Ovary (tissue), 9 donors: ENCODE measurements around the gene MMEL1. TPM values are rescaled to one million over a fixed set of nuclear protein-coding genes. Genes with fewer than 3 reads are reported as not detected.

ENCODE experiments used
- DNase-seq, 5 donors: peaks; one replicate each; pipeline ENCODE4 v3.0.0-alpha.2; 2019 to 2020
- H3K27ac ChIP-seq, 2 donors: fragments of 200-600 bp; one replicate each; pipeline versions ENCODE4 v1.5.1 to v1.8.0; 2019 to 2022
- H3K27me3 ChIP-seq: fragments of 200-600 bp; one replicate; pipeline ENCODE4 v1.8.0; 2022
- H3K36me3 ChIP-seq: fragments of 200-600 bp; sonication (generic); one replicate; pipeline ENCODE4 v1.5.1; 2019
- H3K4me1 ChIP-seq: one replicate; pipeline ENCODE4 v1.8.1; 2013; ENCODE audit warnings: mild to moderate bottlenecking, moderate library complexity; ENCODE audit not compliant: insufficient read depth
- H3K4me3 ChIP-seq: fragments of 200-600 bp; sonication (generic); one replicate; pipeline ENCODE4 v1.5.1; 2017
- H3K9me3 ChIP-seq, 2 donors: fragments of 200-600 bp in 1 of 2; sonication (generic) in 1 of 2; one replicate each; pipeline versions ENCODE4 v1.5.1 to v1.8.1; 2013 to 2019; ENCODE audit warnings: mild to moderate bottlenecking in 1 of 2, moderate library complexity in 1 of 2
- CTCF ChIP-seq, 3 donors: fragments of 450-650 bp in 2 of 3; fragments of 200-600 bp in 1 of 3; IDR thresholded peaks; one replicate each; pipeline versions ENCODE4 v1.5.1 to v1.8.0; 2016 to 2022; ENCODE audit warnings: antibody characterized with exemption in 3 of 3, mild to moderate bottlenecking in 1 of 3
- EP300 ChIP-seq: sonication (generic); formaldehyde crosslinking; IDR thresholded peaks from one replicate; pipeline ENCODE4 v1.6.1; 2017; ENCODE audit warnings: antibody characterized with exemption
- POLR2A ChIP-seq: fragments of 450-650 bp; IDR thresholded peaks from one replicate; pipeline ENCODE4 v1.6.1; 2017; ENCODE audit warnings: antibody characterized with exemption, mild to moderate bottlenecking, moderate library complexity
- WGBS, 3 donors: extraction: QIAGEN DNeasy Blood & Tissue Kit in 1 of 3; methylation state at CpG; one replicate each; pipeline versions ENCODE4 v1.1.5 to v1.1.7; 2013 to 2017; 5-methylcytosine and 5-hydroxymethylcytosine counted together
- intact Hi-C, 4 donors: fragments of 100-400 bp; cut with DNase I; formaldehyde crosslinking; loops; one replicate each; pipeline versions ENCODE4 v1.11.0 to v1.15.1; 2022 to 2023
- polyA plus RNA-seq, 2 donors: library from polyadenylated mRNA; stranded (reverse); fragments of 200-250 nt in 1 of 2; fragments of 350-450 nt in 1 of 2; fragmentation: Illumina TruSeq in 1 of 2; extraction: RNeasy Lipid Tissue Mini Kit (QIAGEN cat#74804) in 1 of 2; gene quantifications; one replicate each; pipeline ENCODE4 v1.2.3, GENCODE V29; 2013 to 2014
- total RNA-seq, 7 donors: library from RNA; depleted of rRNA in 2 of 7; stranded (reverse); fragments of >200 nt in 2 of 7; fragmentation: NEBNext Ultra II Directional in 3 of 7; extraction: Animal tissue kit (Norgen Biotek cat#: 25700) in 3 of 7; gene quantifications; one replicate each; pipeline versions ENCODE4 v1.1.0 to v1.2.4, GENCODE V29; 2016 to 2023
- donor health status: DM: no; HTN: no; CAD: no; lungs with moderate emphysema.
- donor health status: DM: no; HTN: no; CAD: no.
- donor health status: Bipolar disorder and iron deficiency.
- donor health status: DM: yes; HTN: yes; CAD: no.
- donor health status: DM: no; HTN: no; CAD: no.
- donor health status: DM: yes; HTN: yes; CAD: no.

MMEL1 gene
- total and polyA plus RNA-seq, 9 donors = 0.42 to 7.9 (median 1.1) TPM; not detected in 3

- intact Hi-C loops = loop anchor here (1.0 to 10.0 kb wide), 5 partner anchors 130 to 373 kb away; no protein-coding TSS in a partner anchor
- Histone ChIP-seq H3K27me3 (no peaks in the 10 kb centered on the region), H3K36me3 (no peaks in the 10 kb centered on the region), H3K4me3 (peak overlapping the region; percentile 37), H3K27ac (peak overlapping the region; percentile 6 to 44), H3K9me3 (no peaks in the 10 kb centered on the region), H3K4me1 (peaks cover 21% of the 10 kb centered on the region)
- no peak for DNase-seq
- WGBS, 3 donors = 10 to 12% (median 11%) methylated on average over 26 to 27 of the region's 27 CpGs
- TF ChIP-seq CTCF (IDR thresholded peaks at IDR 0.05) (no peak), POLR2A (no peak), EP300 (no peak)
These were observed 85.4 kb downstream of the MMEL1 start for GRCh38 chr1:2547210-2548067.

- peaks cover 21% of the 10 kb centered on the region for H3K4me1 ChIP-seq
- intact Hi-C loops = loop anchor here (1.0 to 10.0 kb wide), 3 partner anchors 129 to 372 kb away; no protein-coding TSS in a partner anchor
- peak in 1 of 5 donors; percentile 65 for DNase-seq
These were observed 86.2 kb downstream of the MMEL1 start for GRCh38 chr1:2546515-2547209.

GRCh38 chr1:2545754-2546514, 86.9 kb downstream of the MMEL1 start:
- Histone ChIP-seq H3K36me3 (no peaks in the 10 kb centered on the region), H3K4me1 (peaks cover 21% of the 10 kb centered on the region), H3K27ac (peak overlapping the region in 1 of 2 donors; percentile 29), H3K27me3 (no peaks in the 10 kb centered on the region), H3K4me3 (peak overlapping the region; percentile 37), H3K9me3 (no peaks in the 10 kb centered on the region)
- WGBS, 3 donors = 5 to 10% (median 8%) methylated on average over 27 to 43 of the region's 43 CpGs
- intact Hi-C loops = loop anchor here in 3 of 4 donors (5.0 to 10.0 kb wide), 2 partner anchors 129 to 371 kb away; no protein-coding TSS in a partner anchor
- DNase-seq = peak in 3 of 5 donors; percentile 58 to 76 (median 76)
- TF ChIP-seq POLR2A (no peak), EP300 (no peak), CTCF (IDR thresholded peaks at IDR 0.05) (no peak)

More at GRCh38 chr1:2546515-2547209, 86.2 kb downstream of the MMEL1 start:
- no peaks in the 10 kb centered on the region for H3K36me3 ChIP-seq
- no peak for TF ChIP-seq CTCF (IDR thresholded peaks at IDR 0.05)
- TF ChIP-seq POLR2A = no peak
- no peak for TF ChIP-seq EP300
- H3K9me3 ChIP-seq = no peaks in the 10 kb centered on the region
- H3K4me3 ChIP-seq = peak overlapping the region; percentile 37
- WGBS, 3 donors = 1% methylated on average over 38 to 52 of the region's 52 CpGs
- H3K27ac ChIP-seq = peak overlapping the region in 1 of 2 donors; percentile 26
- H3K27me3 ChIP-seq = no peaks in the 10 kb centered on the region
